ENCODE measurements around the gene GRHPR. TPM values are rescaled to one million over a fixed set of nuclear protein-coding genes. Genes with fewer than 3 reads are reported as not detected.
A peak's percentile ranks its signal among the peaks of the same experiment; 100 is the strongest.

Gene GRHPR
- total RNA-seq, 1 donor from 2014 or later: 116 TPM

- TF ChIP-seq EZH2 (IDR thresholded peaks at IDR 0.05): no peak
- no peak for TF ChIP-seq EZH2phosphoT487 (IDR thresholded peaks at IDR 0.05)
- no peak for TF ChIP-seq CTCF (IDR thresholded peaks at IDR 0.05)
- H3F3A ChIP-seq (ENCODE audit: low read depth): no peaks in the 10 kb centered on the region
- H4K20me1 ChIP-seq (ENCODE audit: low read depth): no peaks in the 10 kb centered on the region
- no peaks in the 10 kb centered on the region for H3K79me2 ChIP-seq (ENCODE audit: low read depth)
- DNase-seq (ENCODE audit: low spot score): no peak
- H3K4me2 ChIP-seq: no peak overlapping the region
- H2AFZ ChIP-seq (replicated peaks): no peak overlapping the region
- no peak overlapping the region for H3K9ac ChIP-seq
- Mint-ChIP-seq H3K36me3 (no peaks in the 10 kb centered on the region), H3K27ac (peak overlapping the region; percentile 24), H3K4me3 (no peak overlapping the region), H3K27me3 (ENCODE audit: insufficient read depth, low read depth) (peaks cover 5% of the 10 kb centered on the region), H3K9me3 (peaks cover 3% of the 10 kb centered on the region), H3K4me1 (peaks cover 14% of the 10 kb centered on the region)
- no peaks in the 10 kb centered on the region for H3K36me3 ChIP-seq
- no peak overlapping the region for H3K4me3 ChIP-seq
- no peaks in the 10 kb centered on the region for H3K9me3 ChIP-seq (ENCODE audit: low read depth)
- peaks cover 3% of the 10 kb centered on the region for H3K4me1 ChIP-seq
- no peaks in the 10 kb centered on the region for H3K27me3 ChIP-seq
- H3K27ac ChIP-seq: no peak overlapping the region
Observed at GRCh38 chr9:37383876-37384746, 38.4 kb upstream of the GRHPR start.

- Mint-ChIP-seq H3K36me3 (no peaks in the 10 kb centered on the region), H3K4me3 (no peak overlapping the region), H3K27ac (no peak overlapping the region), H3K4me1 (peaks cover 14% of the 10 kb centered on the region), H3K9me3 (peaks cover 6% of the 10 kb centered on the region), H3K27me3 (ENCODE audit: insufficient read depth, low read depth) (peaks cover 5% of the 10 kb centered on the region)
- H2AFZ ChIP-seq (replicated peaks): no peak overlapping the region
- peaks cover 3% of the 10 kb centered on the region for H3K4me1 ChIP-seq
- H3K27ac ChIP-seq: no peak overlapping the region
- no peak overlapping the region for H3K4me3 ChIP-seq
- H3K9me3 ChIP-seq (ENCODE audit: low read depth): no peaks in the 10 kb centered on the region
- H3K79me2 ChIP-seq (ENCODE audit: low read depth): no peaks in the 10 kb centered on the region
- no peak overlapping the region for H3K4me2 ChIP-seq
- no peaks in the 10 kb centered on the region for H4K20me1 ChIP-seq (ENCODE audit: low read depth)
- H3F3A ChIP-seq (ENCODE audit: low read depth): no peaks in the 10 kb centered on the region
- TF ChIP-seq CTCF (IDR thresholded peaks at IDR 0.05) (no peak), EZH2phosphoT487 (IDR thresholded peaks at IDR 0.05) (no peak), EZH2 (IDR thresholded peaks at IDR 0.05) (no peak)
- H3K36me3 ChIP-seq: no peaks in the 10 kb centered on the region
- DNase-seq (ENCODE audit: low spot score): no peak
- no peak overlapping the region for H3K9ac ChIP-seq
- no peaks in the 10 kb centered on the region for H3K27me3 ChIP-seq
Observed at GRCh38 chr9:37385286-37385685, 37.2 kb upstream of the GRHPR start.

GRCh38 chr9:37386988-37387387, 35.5 kb upstream of the GRHPR start:
- peaks cover 5% of the 10 kb centered on the region for H3F3A ChIP-seq (ENCODE audit: low read depth)
- no peaks in the 10 kb centered on the region for H3K36me3 Mint-ChIP-seq
- peaks cover 5% of the 10 kb centered on the region for H3K27me3 Mint-ChIP-seq (ENCODE audit: insufficient read depth, low read depth)
- no peak overlapping the region for H3K4me3 ChIP-seq
- H3K27ac Mint-ChIP-seq: no peak overlapping the region
- H3K9me3 Mint-ChIP-seq: peaks cover 4% of the 10 kb centered on the region
- no peak overlapping the region for H3K27ac ChIP-seq
- H3K9ac ChIP-seq: no peak overlapping the region
- no peaks in the 10 kb centered on the region for H3K36me3 ChIP-seq
- no peaks in the 10 kb centered on the region for H3K27me3 ChIP-seq
- H3K79me2 ChIP-seq (ENCODE audit: low read depth): no peaks in the 10 kb centered on the region
- no peak overlapping the region for H2AFZ ChIP-seq (replicated peaks)
- peaks cover 4% of the 10 kb centered on the region for H3K4me1 ChIP-seq
- H3K4me3 Mint-ChIP-seq: no peak overlapping the region
- DNase-seq (ENCODE audit: low spot score): no peak
- TF ChIP-seq EZH2 (IDR thresholded peaks at IDR 0.05) (no peak), EZH2phosphoT487 (IDR thresholded peaks at IDR 0.05) (no peak), CTCF (IDR thresholded peaks at IDR 0.05) (no peak)
- H3K4me2 ChIP-seq: no peak overlapping the region
- no peaks in the 10 kb centered on the region for H4K20me1 ChIP-seq (ENCODE audit: low read depth)
- H3K9me3 ChIP-seq (ENCODE audit: low read depth): no peaks in the 10 kb centered on the region
- peaks cover 19% of the 10 kb centered on the region for H3K4me1 Mint-ChIP-seq

Data from neural progenitor cell (in vitro differentiated cells).